Colonic mucosa (tissue), 4 donors: ENCODE data around the gene ARVCF. TPM values are rescaled to one million over a fixed set of nuclear protein-coding genes. Genes with fewer than 3 reads are reported as not detected.

ENCODE experiments used
- DNase-seq: peaks from one replicate; pipeline ENCODE4 v3.0.0-alpha.2; 2020
- H3K27ac ChIP-seq: fragments of 200-600 bp; one replicate; pipeline ENCODE4 v1.8.0; 2021
- H3K27me3 ChIP-seq: fragments of 200-600 bp; one replicate; pipeline ENCODE4 v1.8.0; 2021
- H3K36me3 ChIP-seq: fragments of 200-600 bp; one replicate; pipeline ENCODE4 v1.8.0; 2021
- H3K4me1 ChIP-seq: fragments of 200-600 bp; one replicate; pipeline ENCODE4 v1.8.0; 2021; ENCODE audit warnings: mild to moderate bottlenecking
- H3K4me3 ChIP-seq: fragments of 200-600 bp; one replicate; pipeline ENCODE4 v1.8.0; 2021
- H3K9ac ChIP-seq, 2 donors: one replicate each; pipeline ENCODE4 v1.7.0; 2013; ENCODE audit warnings: control low read depth in 2 of 2, low read depth in 2 of 2, low read length in 2 of 2
- H3K9me3 ChIP-seq: fragments of 200-600 bp; one replicate; pipeline ENCODE4 v1.8.0; 2021
- intact Hi-C: fragments of 100-400 bp; cut with DNase I; formaldehyde crosslinking; loops from one replicate; pipeline ENCODE4 v1.14.1; 2022
- total RNA-seq, 2 donors: library from RNA; stranded (reverse); fragmentation: NEBNext Ultra II Directional in 1 of 2; extraction: Animal tissue kit (Norgen Biotek cat#: 25700) in 1 of 2; gene quantifications; one replicate each; pipeline ENCODE4 v1.2.1, GENCODE V29; 2021
- TF ChIP-seq, protein P1 (sequence below): fragments of 200-600 bp; IDR thresholded peaks from one replicate; pipeline ENCODE4 v1.8.0; 2022; ENCODE audit warnings: antibody characterized with exemption, mild to moderate bottlenecking
- donor health status: healthy.
- donor health status: DM: no; HTN: no; CAD: no.
- donor health status: DM: no; HTN: no; CAD: no.

Gene ARVCF
- total RNA-seq, 2 donors from 2014 or later: 11.7 to 18.5 TPM

DNA sequence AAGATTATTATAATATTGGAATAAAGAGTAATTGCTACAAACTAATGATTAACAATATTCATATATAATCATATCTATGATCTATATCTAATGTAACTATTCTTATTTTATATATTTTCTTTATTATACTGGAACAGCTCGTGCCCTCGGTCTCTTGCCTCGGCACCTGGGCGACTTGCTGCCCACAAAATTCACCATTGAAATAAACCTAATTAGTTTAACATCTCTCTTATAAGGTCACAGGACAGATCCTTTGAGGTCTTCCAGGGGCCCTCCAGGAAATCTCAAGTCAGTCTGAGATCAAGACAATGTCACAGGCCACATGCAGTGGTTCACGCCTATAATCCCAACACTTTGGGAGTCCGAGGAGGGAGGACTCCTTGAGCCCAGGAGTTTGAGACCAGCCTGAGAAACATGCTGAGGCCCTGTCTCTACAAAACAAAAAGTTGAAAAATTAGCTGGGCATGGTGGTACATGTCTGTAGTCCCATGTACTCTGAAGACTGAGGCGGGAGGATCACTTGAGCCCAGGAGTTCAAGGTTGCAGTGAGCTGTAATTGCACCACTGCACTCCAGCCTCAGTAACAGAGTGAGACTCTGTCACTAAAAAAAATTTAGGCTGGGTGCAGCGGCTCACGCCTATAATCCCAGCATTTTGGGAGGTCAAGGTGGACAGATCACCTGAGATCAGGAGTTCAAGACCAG lies 68.4 kb downstream of the ARVCF start:
- DNase-seq: no peak
- Histone ChIP-seq H3K9ac (no peak overlapping the region), H3K4me1 (no peaks in the 10 kb centered on the region), H3K27ac (no peak overlapping the region), H3K4me3 (no peak overlapping the region), H3K27me3 (no peaks in the 10 kb centered on the region), H3K36me3 (no peaks in the 10 kb centered on the region), H3K9me3 (no peaks in the 10 kb centered on the region)
- TF ChIP-seq, protein P1, sequence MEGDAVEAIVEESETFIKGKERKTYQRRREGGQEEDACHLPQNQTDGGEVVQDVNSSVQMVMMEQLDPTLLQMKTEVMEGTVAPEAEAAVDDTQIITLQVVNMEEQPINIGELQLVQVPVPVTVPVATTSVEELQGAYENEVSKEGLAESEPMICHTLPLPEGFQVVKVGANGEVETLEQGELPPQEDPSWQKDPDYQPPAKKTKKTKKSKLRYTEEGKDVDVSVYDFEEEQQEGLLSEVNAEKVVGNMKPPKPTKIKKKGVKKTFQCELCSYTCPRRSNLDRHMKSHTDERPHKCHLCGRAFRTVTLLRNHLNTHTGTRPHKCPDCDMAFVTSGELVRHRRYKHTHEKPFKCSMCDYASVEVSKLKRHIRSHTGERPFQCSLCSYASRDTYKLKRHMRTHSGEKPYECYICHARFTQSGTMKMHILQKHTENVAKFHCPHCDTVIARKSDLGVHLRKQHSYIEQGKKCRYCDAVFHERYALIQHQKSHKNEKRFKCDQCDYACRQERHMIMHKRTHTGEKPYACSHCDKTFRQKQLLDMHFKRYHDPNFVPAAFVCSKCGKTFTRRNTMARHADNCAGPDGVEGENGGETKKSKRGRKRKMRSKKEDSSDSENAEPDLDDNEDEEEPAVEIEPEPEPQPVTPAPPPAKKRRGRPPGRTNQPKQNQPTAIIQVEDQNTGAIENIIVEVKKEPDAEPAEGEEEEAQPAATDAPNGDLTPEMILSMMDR: peak; percentile 26
- intact Hi-C loops: no loop called here

DNA sequence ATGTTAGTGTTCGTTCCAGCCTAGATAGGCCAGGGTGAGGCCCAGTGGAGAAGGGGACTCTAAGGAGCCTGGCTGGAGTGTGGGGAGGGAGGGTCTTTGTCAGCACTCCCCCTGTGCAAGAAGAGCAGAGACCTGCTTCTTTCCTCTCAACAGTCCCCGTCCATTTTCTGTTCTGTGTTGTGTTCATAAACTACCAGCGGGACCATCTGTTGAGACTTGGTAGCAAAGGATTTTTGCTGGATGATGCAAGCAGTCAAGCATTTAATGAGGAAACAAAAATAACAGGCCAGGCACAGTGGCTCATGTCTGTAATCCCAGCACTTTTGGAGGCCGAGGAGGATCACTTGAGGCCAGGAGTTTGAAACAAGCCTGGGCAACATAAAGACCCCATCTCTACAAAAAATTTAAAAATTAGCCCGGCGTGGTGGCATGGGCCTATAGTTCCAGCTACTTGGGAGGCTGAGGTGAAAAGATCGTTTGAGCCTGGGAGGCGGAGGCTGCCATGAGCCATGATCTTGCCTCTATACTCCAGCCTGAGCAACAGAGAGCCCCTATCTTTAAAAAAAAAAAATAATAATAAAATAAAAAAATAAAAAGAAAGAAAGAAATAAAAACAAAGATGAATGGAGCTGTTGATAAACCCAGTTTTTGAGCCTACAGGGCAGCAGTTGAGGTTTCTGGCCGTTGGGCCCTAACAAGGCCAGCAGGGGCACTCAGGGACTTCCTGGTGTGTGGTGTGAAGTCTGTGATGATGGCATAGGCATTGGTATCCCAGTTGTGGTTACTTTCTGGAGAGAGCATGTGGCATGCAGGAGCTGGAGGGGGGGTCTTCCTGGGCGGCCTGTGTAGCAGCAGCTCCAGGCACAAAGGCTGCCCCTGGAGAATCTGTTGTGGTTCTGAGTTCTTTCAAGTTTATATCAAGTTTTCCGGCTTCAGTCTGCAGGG lies 73.3 kb downstream of the ARVCF start:
- no peaks in the 10 kb centered on the region for H3K36me3 ChIP-seq
- no peaks in the 10 kb centered on the region for H3K4me1 ChIP-seq
- peak overlapping the region; percentile 90 to 98 for H3K9ac ChIP-seq
- intact Hi-C loops: no loop called here
- TF ChIP-seq, protein P1: no peak
- H3K9me3 ChIP-seq: no peaks in the 10 kb centered on the region
- H3K27me3 ChIP-seq: no peaks in the 10 kb centered on the region
- H3K27ac ChIP-seq: peak overlapping the region; percentile 81
- H3K4me3 ChIP-seq: no peak overlapping the region
- DNase-seq: no peak

DNA sequence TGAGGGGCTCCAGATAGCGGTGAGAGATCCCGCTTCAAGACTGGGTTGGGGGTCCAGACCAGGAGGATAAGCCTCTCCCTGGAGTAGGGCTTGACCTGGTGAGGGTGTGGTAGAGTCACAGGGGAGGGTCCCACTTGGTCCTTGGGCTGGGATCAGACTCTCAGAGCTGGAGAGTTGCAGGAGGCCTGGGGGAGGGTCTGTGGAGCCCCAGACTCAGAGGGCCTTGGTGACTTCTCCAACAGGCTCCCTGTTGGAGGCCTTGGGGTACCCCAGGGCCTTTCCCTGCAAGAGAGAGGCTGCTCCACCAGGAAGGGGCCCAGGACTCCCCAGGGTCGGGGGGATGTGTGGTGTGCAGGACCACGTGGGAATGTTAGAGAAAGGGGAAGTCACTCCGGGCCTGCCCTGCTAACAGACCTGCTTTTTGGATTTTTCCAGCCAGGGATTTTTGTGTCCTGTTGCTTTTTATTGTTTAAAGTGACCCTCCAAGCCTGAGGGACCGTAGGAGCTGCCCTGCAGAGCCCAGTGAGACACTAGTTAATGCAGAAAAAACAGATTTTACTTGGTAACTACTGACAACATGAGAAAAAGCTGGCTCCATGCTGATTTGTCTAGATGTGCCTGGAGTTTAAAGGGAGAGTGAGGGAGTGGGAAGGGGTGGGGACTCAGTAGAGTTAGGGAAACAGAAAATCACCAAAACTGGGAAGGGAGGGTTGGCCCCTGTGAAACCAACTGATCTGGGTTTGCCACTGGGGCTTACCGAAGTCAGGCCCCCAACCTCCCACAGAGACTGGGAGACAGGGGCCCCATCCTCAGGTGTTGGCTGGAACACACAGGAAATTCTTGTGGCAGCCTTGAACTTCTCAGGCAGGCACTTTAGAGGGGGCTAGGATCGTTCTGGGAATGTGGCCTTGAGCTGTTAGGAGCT lies 74.2 kb downstream of the ARVCF start:
- no peaks in the 10 kb centered on the region for H3K27me3 ChIP-seq
- intact Hi-C loops: no loop called here

DNA sequence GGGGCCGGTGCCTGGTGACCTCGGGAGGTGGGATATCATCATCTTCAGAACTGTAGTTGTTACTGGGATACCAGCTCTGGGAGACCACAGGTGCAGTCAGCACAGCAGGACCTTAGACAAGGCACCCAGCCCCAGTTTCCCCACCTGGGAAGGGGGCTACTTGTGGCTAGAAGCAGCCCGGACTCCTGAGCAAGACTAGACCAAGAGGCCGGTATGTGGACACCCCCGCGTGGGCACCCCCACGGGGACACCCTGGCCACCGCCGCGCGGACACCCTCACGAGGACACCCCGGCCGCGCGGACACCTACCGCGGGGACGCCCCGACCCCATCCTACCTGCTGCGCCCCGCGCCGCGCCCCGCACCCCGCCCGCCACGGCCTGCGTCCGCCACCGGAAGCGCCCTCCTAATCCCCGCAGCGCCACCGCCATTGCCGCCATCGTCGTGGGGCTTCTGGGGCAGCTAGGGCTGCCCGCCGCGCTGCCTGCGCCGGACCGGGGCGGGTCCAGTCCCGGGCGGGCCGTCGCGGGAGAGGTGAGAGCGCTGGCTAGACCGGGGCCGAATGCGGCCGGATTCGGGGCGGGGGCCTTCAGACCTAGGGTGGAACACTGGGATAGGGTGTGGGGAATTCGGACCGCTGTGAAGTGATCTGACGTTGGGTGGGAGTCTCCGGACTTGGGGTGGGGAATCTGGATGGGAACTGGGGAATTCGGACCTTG lies 75.1 kb downstream of the ARVCF start, which contains the start of the genes COMT and TXNRD2:
TSS of gene COMT (plus strand) at position 408 of the 718 bp plus-strand sequence. CDS start 20,755 bp downstream, outside the sequence.
TSS of gene TXNRD2 (minus strand) at position 454 of the 718 bp plus-strand sequence. CDS start at position 439, 15 bp downstream.
- TF ChIP-seq, protein P1: no peak
- H3K9ac ChIP-seq: peak within 1 kb of the TSS; percentile 90 to 98
- H3K4me1 ChIP-seq: no peaks in the 10 kb centered on the region

More for the DNA sequence above, 74.2 kb downstream of the ARVCF start:
- TF ChIP-seq, protein P1: no peak
- H3K36me3 ChIP-seq: no peaks in the 10 kb centered on the region
- H3K9ac ChIP-seq: peak overlapping the region; percentile 90 to 98
- no peaks in the 10 kb centered on the region for H3K4me1 ChIP-seq
- H3K4me3 ChIP-seq: peak overlapping the region; percentile 74
- peak overlapping the region; percentile 81 for H3K27ac ChIP-seq
- DNase-seq: no peak
- no peaks in the 10 kb centered on the region for H3K9me3 ChIP-seq

More for the DNA sequence above, 75.1 kb downstream of the ARVCF start, which contains the start of the genes COMT and TXNRD2:
- no peaks in the 10 kb centered on the region for H3K27me3 ChIP-seq
- intact Hi-C loops: no loop called here
- no peaks in the 10 kb centered on the region for H3K9me3 ChIP-seq
- no peaks in the 10 kb centered on the region for H3K36me3 ChIP-seq
- peak; percentile 74 for DNase-seq
- peak within 1 kb of the TSS; percentile 81 for H3K27ac ChIP-seq
- peak within 1 kb of the TSS; percentile 74 for H3K4me3 ChIP-seq
